Activated T-cell treated with anti-CD3 and anti-CD28 coated beads for 48 hours (primary cell): Measurements from ENCODE around the gene PSPC1.
"Not testable (repeated sequence)": the region's sequence is repeated elsewhere in the genome, so short reads cannot be mapped to it uniquely, and the experiment has no call there.

Experiments used
- DNase-seq: peaks from one replicate; pipeline ENCODE4 v3.0.0-alpha.2; 2020; ENCODE audit warnings: low read depth

The PSPC1 gene

DNA sequence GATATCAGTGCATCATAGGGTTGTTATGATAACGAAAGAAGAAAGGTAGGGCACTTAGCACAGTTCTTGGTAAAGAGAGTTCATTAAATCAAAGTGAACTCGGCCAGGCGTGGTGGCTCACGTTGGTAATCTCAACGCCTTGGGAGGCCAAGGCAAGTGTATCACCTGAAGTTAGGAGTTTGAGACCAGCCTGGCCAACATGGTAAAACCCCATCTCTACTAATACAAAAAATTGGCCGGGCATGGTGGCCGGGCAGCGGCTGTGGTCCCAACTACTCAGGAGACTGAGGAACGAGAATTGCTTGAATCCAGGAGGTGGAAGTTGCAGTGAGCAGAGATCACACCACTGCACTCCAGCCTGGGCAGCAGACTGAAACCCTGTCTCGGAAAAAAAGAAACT lies 19.1 kb downstream of the PSPC1 start:
- no peak for DNase-seq

GRCh38 chr13:19759669-19760068 lies 23.1 kb downstream of the PSPC1 start:
- DNase-seq = no peak

- no peak for DNase-seq
Measured at GRCh38 chr13:19742643-19743042, 40.1 kb downstream of the PSPC1 start.

DNA sequence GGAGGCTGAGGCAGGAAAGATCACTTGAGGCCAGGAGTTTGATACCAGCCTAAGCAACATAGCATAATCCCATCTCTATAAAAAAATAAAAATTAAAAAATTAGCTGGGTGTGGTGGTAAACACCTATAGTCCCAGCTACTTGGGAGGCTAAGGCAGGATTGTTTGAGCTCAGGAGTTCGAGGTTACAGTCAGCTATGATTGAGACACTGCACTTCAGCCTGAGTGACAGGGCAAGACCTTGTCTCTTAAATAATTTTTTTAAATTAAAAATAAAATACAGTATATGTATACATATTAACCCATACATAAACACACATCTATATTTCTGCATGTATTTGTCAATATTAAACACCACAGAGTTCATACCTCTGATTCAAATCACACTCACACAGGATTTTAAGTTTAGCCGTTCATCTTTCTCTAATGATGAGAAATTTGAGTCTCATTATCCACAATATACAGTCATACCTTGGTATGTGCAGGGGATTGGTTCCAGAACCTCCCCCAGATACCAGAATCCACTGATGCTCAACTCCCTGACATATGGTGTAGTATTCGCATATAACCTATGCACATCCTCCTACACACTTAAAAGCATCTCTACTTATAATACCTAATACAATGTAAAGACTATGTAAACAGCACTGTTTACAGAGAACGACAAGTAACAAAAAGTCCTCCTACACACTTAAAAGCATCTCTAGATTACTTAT lies 44.7 kb downstream of the PSPC1 start:
- DNase-seq = no peak

DNA sequence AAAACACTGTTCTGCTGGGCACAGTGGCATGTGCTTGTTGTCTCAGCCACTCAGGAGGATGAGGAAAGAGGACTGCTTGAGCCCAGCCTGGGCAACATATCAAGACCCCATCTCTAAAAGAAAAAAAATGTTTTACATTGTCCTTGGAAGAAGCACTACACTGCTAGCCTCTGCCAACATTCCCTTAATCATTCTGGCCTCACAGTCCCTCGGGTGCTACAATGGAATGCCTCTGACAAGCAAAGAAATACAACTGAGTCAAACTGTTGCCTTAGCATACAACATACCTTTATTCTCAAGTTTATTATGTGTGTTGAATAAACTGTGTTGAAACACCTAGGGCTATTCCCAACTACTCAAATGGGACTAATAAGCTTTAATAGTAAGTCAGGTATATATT lies 56.1 kb downstream of the PSPC1 start:
- no peak for DNase-seq

GRCh38 chr13:19725320-19725719 lies 57.4 kb downstream of the PSPC1 start:
- no peak for DNase-seq

DNA sequence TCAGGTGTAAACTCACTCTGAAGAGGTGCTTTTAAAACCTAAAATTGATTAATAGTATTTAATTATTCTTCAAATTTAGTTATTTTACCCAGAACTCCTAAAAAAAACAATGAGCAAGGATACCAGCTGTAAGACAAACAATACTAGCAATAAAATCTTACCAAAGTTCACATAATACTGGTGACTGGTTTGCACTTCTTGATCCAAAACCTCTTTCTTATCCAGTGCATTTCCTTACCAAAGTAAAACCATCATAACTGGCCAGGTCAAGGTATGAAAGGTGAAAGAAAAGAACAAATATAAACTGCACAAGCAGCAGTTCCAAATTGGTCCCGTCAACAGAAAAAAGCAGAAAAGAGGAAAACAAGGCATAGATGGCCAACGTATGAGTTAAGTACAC lies 62.7 kb downstream of the PSPC1 start:
- DNase-seq = no peak

DNA sequence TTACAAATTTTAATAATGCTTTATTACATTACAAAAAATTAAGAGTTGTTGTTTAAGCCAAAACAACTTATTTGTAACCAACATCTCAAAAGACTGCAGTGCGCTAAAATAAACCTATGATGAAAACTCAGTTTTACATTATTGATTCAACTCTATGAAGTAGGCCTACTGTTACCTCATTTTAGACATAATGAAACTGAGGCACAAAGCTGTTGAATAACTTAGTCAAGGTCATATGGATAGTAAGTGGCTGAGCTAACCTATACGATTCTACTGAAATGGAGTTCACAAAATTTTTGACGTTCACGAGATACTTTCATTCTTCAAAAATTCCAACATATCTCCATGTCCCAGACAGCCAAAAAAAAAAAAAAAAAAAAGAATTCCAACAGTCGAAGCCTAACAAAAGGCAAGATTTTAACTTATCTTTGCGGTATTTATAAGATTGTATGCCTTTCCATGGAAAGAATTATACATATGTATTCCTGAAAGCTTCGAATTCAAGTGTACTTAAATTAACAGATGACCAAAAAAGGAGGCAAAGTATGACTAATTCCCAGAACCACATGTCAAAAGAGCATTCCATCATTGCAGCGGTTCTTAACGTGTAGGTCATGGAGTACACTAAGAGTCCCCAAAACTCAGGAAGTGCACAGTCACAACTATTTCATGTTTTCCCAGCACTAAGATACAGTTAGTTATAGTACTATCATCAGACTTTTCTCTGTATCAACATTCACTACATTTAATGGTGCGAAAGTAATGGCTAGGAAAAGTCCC lies 69.4 kb downstream of the PSPC1 start:
- DNase-seq = no peak

GRCh38 chr13:19709782-19710181 lies 73.0 kb downstream of the PSPC1 start:
- not testable (repeated sequence) for DNase-seq

DNA sequence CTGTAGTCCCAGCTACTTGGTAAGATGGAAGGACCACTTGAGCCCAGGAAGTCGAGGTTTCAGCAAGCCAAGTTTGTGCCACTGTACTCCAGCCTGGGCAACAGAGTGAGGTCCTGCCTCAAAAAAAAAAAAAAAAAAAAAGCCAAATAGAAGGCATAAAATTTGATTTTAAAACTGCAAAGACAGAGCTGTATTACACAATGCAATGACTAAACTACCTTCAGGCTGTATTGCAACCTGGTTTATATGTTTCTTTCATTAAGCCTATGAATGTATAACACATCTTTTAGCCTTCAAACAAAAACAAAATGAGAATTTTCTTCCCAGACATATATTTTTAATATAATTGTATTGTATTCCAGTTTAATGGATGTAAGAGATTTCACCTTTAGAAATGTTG lies 73.7 kb downstream of the PSPC1 start:
- DNase-seq = not testable (repeated sequence)

DNA sequence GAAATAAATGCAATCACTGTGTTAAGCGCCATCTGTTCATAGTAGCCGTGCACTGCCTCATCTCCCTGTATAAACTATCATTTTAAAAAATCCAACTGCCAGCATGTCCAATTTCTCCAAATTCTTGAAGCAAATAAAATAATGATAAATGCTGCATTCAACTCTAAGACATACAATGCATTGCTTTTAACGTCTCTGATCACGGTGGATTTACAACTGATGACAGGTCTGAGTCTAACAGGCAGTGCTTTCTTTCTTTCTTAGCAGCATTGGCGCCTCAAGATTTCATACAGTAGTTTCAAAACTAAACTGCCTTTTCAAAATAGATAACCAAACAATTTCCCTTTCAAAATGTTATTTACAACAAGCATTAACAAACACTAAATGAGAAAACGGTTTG lies 78.5 kb downstream of the PSPC1 start:
- DNase-seq = not testable (repeated sequence)

GRCh38 chr13:19701619-19702018 lies 81.1 kb downstream of the PSPC1 start:
- DNase-seq = not testable (repeated sequence)

DNA sequence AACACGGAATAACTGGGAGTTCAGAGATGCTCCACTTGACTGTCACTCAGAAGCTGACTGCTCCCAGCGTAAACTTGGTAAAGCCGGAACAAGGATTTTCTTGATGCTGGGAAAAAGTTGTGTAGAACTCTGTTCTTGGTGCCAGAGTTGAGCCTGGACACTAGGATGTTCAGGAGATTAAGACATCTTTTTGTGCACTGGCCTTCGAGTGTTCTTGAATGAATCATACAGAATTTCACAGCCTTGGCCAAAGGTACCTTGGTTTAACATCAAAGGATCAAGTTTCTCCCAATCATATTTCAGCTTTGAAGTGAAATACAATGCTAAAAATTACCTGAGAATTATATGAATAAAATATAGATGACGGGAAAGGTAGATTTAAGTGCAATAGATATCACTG lies 81.8 kb downstream of the PSPC1 start:
- not testable (repeated sequence) for DNase-seq

DNA sequence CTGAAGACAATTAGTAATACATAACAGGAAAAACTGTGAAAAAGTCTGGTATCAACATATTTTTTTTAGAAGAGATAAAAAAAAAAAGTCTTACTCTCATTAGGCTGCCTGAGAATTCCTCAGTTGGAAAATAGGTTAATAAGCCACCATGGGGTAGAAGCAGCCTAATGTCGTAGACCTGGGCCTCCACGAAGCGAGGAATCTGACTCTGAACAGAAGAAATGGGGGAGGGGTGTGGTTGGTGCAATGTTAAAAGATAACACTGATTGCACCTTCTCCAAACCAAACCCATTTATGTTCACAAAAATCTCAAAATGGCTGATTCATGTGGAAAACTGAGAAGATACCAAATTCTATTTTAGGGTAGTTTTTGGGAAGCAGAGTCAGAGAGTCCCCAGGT lies 86.9 kb downstream of the PSPC1 start:
- no peak for DNase-seq

GRCh38 chr13:19695428-19695827 lies 87.3 kb downstream of the PSPC1 start:
- DNase-seq = no peak

DNA sequence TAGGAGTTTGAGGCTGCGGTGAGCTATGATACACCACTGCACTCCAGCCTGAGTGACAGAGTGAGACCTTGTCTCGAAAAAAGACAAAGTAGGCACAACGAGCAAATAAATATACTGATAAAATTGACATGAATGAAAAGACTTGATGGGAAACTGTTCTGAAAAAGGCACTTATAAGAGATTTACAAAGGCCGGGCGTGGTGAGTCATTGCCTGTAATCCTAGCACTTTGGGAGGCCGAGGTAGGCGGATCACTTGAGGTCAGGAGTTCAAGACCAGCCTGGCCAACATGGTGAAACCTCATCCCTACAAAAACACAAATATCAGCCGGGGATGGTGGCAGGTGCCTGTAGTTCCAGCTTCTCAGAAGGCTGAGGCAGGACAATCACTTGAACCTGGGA lies 91.3 kb downstream of the PSPC1 start:
- DNase-seq = not testable (repeated sequence)

GRCh38 chr13:19685437-19685836 lies 97.3 kb downstream of the PSPC1 start:
- no peak for DNase-seq

GRCh38 chr13:19685034-19685433 lies 97.7 kb downstream of the PSPC1 start:
- DNase-seq = no peak

DNA sequence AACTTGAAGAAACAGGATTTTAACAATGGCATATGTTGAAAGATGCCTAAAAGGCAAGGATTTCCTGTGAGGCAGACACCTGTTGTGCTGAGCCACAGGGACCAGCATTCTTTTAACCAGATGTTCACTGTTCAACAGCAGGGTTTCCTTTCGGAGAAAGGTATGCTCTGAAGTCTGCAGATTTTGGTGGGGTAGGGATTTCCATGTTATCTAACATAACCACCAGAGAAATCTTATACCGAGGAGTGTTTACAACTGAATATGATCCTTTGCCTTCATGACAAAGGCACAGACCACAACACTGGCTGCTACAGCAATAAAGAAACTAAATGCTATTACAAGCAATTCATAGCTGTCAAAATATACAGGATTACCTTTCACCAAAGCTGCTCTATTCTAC lies 101.2 kb downstream of the PSPC1 start:
- DNase-seq = no peak

GRCh38 chr13:19680751-19681150 lies 102.0 kb downstream of the PSPC1 start:
- DNase-seq = no peak

- no peak for DNase-seq
Measured at GRCh38 chr13:19676168-19676567, 106.6 kb downstream of the PSPC1 start.

- no peak for DNase-seq
Measured at GRCh38 chr13:19674898-19675297, 107.8 kb downstream of the PSPC1 start.
